NCI-H1930 (cell line): Measurements from ENCODE around the gene USP17L13.
"Not testable (repeated sequence)": the region's sequence is repeated elsewhere in the genome, so short reads cannot be mapped to it uniquely, and the experiment has no call there.

Source experiments
- DNase-seq, 2 experiments: peaks; one replicate each; lab custom pipeline; 2025; lab: John Stamatoyannopoulos, UW

The USP17L13 gene

GRCh38 chr4:9224596-9224995, at the start of gene USP17L13:
USP17L13 (plus strand) TSS chr4:9224896; CDS start chr4:9224896, 0 bp downstream.
- DNase-seq: not testable (repeated sequence)

GRCh38 chr4:9210357-9210756, 14.3 kb upstream of the USP17L13 start, which contains the start of gene USP17L10:
USP17L10 (plus strand) TSS chr4:9210657; CDS start chr4:9210657, 0 bp downstream.
- DNase-seq: not testable (repeated sequence)

- DNase-seq: not testable (repeated sequence)
Observed at GRCh38 chr4:9214701-9215100, 10.0 kb upstream of the USP17L13 start.

- not testable (repeated sequence) for DNase-seq
Observed at GRCh38 chr4:9215105-9215504, 9.6 kb upstream of the USP17L13 start, which contains the start of gene USP17L11. USP17L11 (plus strand) TSS chr4:9215405; CDS start chr4:9215405, 0 bp downstream.

- DNase-seq: not testable (repeated sequence)
Observed at GRCh38 chr4:9219852-9220251, 4.8 kb upstream of the USP17L13 start, which contains the start of gene USP17L12. USP17L12 (plus strand) TSS chr4:9220152; CDS start chr4:9220152, 0 bp downstream.

GRCh38 chr4:9230249-9230648, 5.6 kb downstream of the USP17L13 start:
- DNase-seq: not testable (repeated sequence)

GRCh38 chr4:9234085-9234484, 9.4 kb downstream of the USP17L13 start, which contains the start of gene USP17L15:
USP17L15 (plus strand) TSS chr4:9234385; CDS start chr4:9234385, 0 bp downstream.
- DNase-seq: not testable (repeated sequence)

- DNase-seq: not testable (repeated sequence)
Observed at GRCh38 chr4:9238461-9238860, 13.8 kb downstream of the USP17L13 start.

GRCh38 chr4:9243579-9243978, 18.9 kb downstream of the USP17L13 start, which contains the start of gene USP17L17:
USP17L17 (plus strand) TSS chr4:9243879; CDS start chr4:9243879, 0 bp downstream.
- DNase-seq: not testable (repeated sequence)

GRCh38 chr4:9247953-9248680, 23.4 kb downstream of the USP17L13 start, which contains the start of gene USP17L18:
USP17L18 (plus strand) TSS chr4:9248630; CDS start chr4:9248630, 0 bp downstream.
- DNase-seq: not testable (repeated sequence)

- DNase-seq: not testable (repeated sequence)
Observed at GRCh38 chr4:9253078-9253477, 28.4 kb downstream of the USP17L13 start, which contains the start of gene USP17L19. USP17L19 (plus strand) TSS chr4:9253378; CDS start chr4:9253378, 0 bp downstream.

GRCh38 chr4:9257824-9258223, 33.1 kb downstream of the USP17L13 start, which contains the start of gene USP17L20:
USP17L20 (plus strand) TSS chr4:9258124; CDS start chr4:9258124, 0 bp downstream.
- DNase-seq: not testable (repeated sequence)

- not testable (repeated sequence) for DNase-seq
Observed at GRCh38 chr4:9262572-9262971, 37.9 kb downstream of the USP17L13 start, which contains the start of gene USP17L21. USP17L21 (plus strand) TSS chr4:9262872; CDS start chr4:9262872, 0 bp downstream.

- not testable (repeated sequence) for DNase-seq
Observed at GRCh38 chr4:9267319-9267718, 42.6 kb downstream of the USP17L13 start, which contains the start of gene USP17L22. USP17L22 (plus strand) TSS chr4:9267619; CDS start chr4:9267619, 0 bp downstream.

- DNase-seq: not testable (repeated sequence)
Observed at GRCh38 chr4:9271719-9272118, 47.0 kb downstream of the USP17L13 start.
